ENCODE data around the gene BLACAT1.

BLACAT1 gene

DNA sequence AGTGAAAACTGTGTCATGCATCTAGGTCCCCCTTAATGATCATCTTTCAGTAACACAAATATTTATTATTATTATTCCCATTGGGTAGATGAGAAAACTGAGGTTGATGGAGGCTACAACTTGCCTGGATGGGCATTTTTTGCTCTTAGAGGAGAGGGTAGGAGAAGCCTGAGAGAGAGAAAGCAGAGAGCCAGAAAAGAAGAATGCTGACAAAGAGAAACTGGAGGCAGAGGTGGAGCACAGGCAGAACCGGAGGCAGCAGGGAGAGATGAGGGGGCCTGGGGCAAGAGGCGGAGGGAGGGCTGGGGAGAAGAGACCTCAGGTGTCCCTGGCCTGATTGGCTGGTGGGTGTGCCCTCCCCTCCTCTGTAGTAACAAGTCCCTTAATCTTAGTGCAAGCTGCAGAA is 4.1 kb downstream of the BLACAT1 start:
- ATAC-seq = no peak
- no peak for TF ChIP-seq ZFP30 (CRISPR knock-in tag; IDR thresholded peaks at IDR 0.05)
- no peak for TF ChIP-seq TCF4 (CRISPR knock-in tag; IDR thresholded peaks at IDR 0.05; ENCODE audit: borderline replicate concordance)
- no peak for TF ChIP-seq RARB (CRISPR knock-in tag; IDR thresholded peaks at IDR 0.05)
- no peak for TF ChIP-seq BACH2 (CRISPR knock-in tag; IDR thresholded peaks at IDR 0.05; ENCODE audit: borderline replicate concordance)
- TF ChIP-seq CSDC2 (CRISPR knock-in tag; IDR thresholded peaks at IDR 0.05) = no peak
- no peak for TF ChIP-seq ISL1 (CRISPR knock-in tag; IDR thresholded peaks at IDR 0.05)
- TF ChIP-seq ZNF70 (CRISPR knock-in tag; IDR thresholded peaks at IDR 0.05) = no peak
- TF ChIP-seq, protein P1, sequence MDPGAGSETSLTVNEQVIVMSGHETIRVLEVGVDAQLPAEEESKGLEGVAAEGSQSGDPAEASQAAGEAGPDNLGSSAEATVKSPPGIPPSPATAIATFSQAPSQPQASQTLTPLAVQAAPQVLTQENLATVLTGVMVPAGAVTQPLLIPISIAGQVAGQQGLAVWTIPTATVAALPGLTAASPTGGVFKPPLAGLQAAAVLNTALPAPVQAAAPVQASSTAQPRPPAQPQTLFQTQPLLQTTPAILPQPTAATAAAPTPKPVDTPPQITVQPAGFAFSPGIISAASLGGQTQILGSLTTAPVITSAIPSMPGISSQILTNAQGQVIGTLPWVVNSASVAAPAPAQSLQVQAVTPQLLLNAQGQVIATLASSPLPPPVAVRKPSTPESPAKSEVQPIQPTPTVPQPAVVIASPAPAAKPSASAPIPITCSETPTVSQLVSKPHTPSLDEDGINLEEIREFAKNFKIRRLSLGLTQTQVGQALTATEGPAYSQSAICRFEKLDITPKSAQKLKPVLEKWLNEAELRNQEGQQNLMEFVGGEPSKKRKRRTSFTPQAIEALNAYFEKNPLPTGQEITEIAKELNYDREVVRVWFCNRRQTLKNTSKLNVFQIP (CRISPR knock-in tag; IDR thresholded peaks at IDR 0.05; ENCODE audit: borderline replicate concordance, low read depth) = no peak
- TF ChIP-seq, protein P2, sequence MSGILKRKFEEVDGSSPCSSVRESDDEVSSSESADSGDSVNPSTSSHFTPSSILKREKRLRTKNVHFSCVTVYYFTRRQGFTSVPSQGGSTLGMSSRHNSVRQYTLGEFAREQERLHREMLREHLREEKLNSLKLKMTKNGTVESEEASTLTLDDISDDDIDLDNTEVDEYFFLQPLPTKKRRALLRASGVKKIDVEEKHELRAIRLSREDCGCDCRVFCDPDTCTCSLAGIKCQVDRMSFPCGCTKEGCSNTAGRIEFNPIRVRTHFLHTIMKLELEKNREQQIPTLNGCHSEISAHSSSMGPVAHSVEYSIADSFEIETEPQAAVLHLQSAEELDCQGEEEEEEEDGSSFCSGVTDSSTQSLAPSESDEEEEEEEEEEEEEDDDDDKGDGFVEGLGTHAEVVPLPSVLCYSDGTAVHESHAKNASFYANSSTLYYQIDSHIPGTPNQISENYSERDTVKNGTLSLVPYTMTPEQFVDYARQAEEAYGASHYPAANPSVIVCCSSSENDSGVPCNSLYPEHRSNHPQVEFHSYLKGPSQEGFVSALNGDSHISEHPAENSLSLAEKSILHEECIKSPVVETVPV (CRISPR knock-in tag; IDR thresholded peaks at IDR 0.05) = no peak
- TF ChIP-seq ZNF8 (CRISPR knock-in tag; IDR thresholded peaks at IDR 0.05) = no peak
- TF ChIP-seq ZNF565 (CRISPR knock-in tag; conservative IDR thresholded peaks at IDR 0.05; ENCODE audit: low read depth) = no peak
- no peak for TF ChIP-seq ESRRG (CRISPR knock-in tag; IDR thresholded peaks at IDR 0.05)
- TF ChIP-seq, protein P3, sequence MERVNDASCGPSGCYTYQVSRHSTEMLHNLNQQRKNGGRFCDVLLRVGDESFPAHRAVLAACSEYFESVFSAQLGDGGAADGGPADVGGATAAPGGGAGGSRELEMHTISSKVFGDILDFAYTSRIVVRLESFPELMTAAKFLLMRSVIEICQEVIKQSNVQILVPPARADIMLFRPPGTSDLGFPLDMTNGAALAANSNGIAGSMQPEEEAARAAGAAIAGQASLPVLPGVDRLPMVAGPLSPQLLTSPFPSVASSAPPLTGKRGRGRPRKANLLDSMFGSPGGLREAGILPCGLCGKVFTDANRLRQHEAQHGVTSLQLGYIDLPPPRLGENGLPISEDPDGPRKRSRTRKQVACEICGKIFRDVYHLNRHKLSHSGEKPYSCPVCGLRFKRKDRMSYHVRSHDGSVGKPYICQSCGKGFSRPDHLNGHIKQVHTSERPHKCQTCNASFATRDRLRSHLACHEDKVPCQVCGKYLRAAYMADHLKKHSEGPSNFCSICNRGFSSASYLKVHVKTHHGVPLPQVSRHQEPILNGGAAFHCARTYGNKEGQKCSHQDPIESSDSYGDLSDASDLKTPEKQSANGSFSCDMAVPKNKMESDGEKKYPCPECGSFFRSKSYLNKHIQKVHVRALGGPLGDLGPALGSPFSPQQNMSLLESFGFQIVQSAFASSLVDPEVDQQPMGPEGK (CRISPR knock-in tag; IDR thresholded peaks at IDR 0.05; ENCODE audit: borderline replicate concordance) = no peak
- no peak for TF ChIP-seq ZFP3 (CRISPR knock-in tag; IDR thresholded peaks at IDR 0.05)
- no peak for TF ChIP-seq OSR1 (CRISPR knock-in tag; IDR thresholded peaks at IDR 0.05)
- no peak for TF ChIP-seq GLIS3 (CRISPR knock-in tag; IDR thresholded peaks at IDR 0.05)

DNA sequence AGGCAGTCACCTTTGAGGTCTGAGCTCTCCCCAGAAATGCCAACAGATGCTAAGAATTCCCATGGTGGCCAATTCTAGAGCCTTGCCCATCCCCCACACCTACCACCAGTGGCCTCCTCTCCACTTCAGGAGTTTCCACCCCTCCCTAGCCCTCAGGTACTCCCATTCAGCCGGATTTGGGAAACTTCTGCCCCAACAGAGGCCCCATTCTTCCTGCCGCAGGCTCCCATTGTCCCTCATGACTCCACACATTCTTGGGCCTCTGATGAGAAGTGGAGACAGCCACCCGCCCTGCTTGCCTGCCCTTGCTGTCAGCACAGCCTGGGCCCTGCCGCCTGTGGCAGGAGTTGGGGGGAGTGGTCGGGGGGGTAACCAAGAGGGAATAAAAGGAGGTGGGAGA is 4.6 kb downstream of the BLACAT1 start:
- no peak for ATAC-seq
- TF ChIP-seq, protein P4, sequence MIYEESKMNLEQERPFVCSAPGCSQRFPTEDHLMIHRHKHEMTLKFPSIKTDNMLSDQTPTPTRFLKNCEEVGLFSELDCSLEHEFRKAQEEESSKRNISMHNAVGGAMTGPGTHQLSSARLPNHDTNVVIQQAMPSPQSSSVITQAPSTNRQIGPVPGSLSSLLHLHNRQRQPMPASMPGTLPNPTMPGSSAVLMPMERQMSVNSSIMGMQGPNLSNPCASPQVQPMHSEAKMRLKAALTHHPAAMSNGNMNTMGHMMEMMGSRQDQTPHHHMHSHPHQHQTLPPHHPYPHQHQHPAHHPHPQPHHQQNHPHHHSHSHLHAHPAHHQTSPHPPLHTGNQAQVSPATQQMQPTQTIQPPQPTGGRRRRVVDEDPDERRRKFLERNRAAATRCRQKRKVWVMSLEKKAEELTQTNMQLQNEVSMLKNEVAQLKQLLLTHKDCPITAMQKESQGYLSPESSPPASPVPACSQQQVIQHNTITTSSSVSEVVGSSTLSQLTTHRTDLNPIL (CRISPR knock-in tag; IDR thresholded peaks at IDR 0.05; ENCODE audit: low read depth) = no peak
- no peak for TF ChIP-seq ZNF565 (CRISPR knock-in tag; conservative IDR thresholded peaks at IDR 0.05; ENCODE audit: low read depth)

DNA sequence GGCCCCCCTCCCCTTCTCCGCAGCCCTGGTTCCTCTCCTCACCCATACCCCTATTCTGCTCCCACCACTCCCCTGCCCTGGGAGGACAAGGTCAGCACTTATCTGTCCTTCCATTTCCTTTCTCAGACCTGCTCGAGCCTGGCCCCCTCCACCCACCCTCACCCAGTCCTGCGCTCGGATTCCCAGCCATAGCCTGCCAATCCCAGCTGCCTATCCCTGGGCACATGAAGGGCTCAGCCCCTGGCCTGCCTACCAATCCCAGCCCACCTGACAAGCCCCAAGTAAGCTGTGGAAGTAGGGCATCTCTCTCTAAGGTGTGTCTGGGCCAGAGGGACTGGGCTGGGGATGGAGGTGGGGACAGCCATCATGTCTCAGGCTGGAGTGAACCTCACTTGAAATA is 5.4 kb downstream of the BLACAT1 start:
- no peak for ATAC-seq
- no peak for TF ChIP-seq ZNF70 (CRISPR knock-in tag; IDR thresholded peaks at IDR 0.05)
- TF ChIP-seq, protein P4 (CRISPR knock-in tag; IDR thresholded peaks at IDR 0.05; ENCODE audit: low read depth) = no peak
- no peak for TF ChIP-seq ZNF8 (CRISPR knock-in tag; IDR thresholded peaks at IDR 0.05)
- TF ChIP-seq TCF4 (CRISPR knock-in tag; IDR thresholded peaks at IDR 0.05; ENCODE audit: borderline replicate concordance) = no peak
- TF ChIP-seq ZFP30 (CRISPR knock-in tag; IDR thresholded peaks at IDR 0.05) = no peak
- no peak for TF ChIP-seq SNAI2 (CRISPR knock-in tag; IDR thresholded peaks at IDR 0.05)
- TF ChIP-seq, protein P1 (CRISPR knock-in tag; IDR thresholded peaks at IDR 0.05; ENCODE audit: borderline replicate concordance, low read depth) = no peak
- no peak for TF ChIP-seq RARB (CRISPR knock-in tag; IDR thresholded peaks at IDR 0.05)
- TF ChIP-seq ISL1 (CRISPR knock-in tag; IDR thresholded peaks at IDR 0.05) = no peak
- TF ChIP-seq OSR1 (CRISPR knock-in tag; IDR thresholded peaks at IDR 0.05) = no peak
- no peak for TF ChIP-seq GLIS3 (CRISPR knock-in tag; IDR thresholded peaks at IDR 0.05)
